GM12878 (cell line): Measurements from ENCODE around the gene PREX1. TPM values are rescaled to one million over a fixed set of nuclear protein-coding genes. Genes with fewer than 3 reads are reported as not detected.

Experiments
- ATAC-seq: fragments of 200-7000 bp; cut with Tn5 transposase; 3 replicates; pipeline ENCODE4 v1.9.1; 2020; ENCODE audit warnings: mild to moderate bottlenecking, moderate library complexity
- BruUV-seq: library from RNA; stranded (reverse); fragments of 400-500 nt; replicated peaks from 2 replicates; lab custom pipeline; 2021; lab: Mats Ljungman, UMichigan
- CTCF ChIA-PET: fragments of 300-600 bp; sonication (Branson Sonifier 250); formaldehyde crosslinking; extraction: SDS; loops from one replicate; lab custom pipeline; 2021; ENCODE audit warnings: inconsistent platforms; lab: Yijun Ruan, JAX
- POLR2A ChIA-PET: fragments of 350-600 bp; formaldehyde crosslinking; extraction: SDS; loops from one replicate; lab custom pipeline; 2021; ENCODE audit warnings: inconsistent platforms; lab: Charles Lee
- RAD21 ChIA-PET: fragments of 300-600 bp; sonication (Branson Sonifier 250); formaldehyde crosslinking; loops from one replicate; lab custom pipeline; 2023; ENCODE audit warnings: antibody characterized with exemption; ENCODE audit not compliant: unreplicated experiment; lab: Charles Lee
- SMC1A ChIA-PET: fragments of 300-600 bp; sonication (Branson Sonifier 250); formaldehyde crosslinking; loops from one replicate; lab custom pipeline; 2023; ENCODE audit not compliant: unreplicated experiment, uncharacterized antibody; lab: Charles Lee
- DNase-seq: peaks from one replicate; pipeline ENCODE4 v3.0.0-alpha.2; 2011; ENCODE audit warnings: low read depth, low spot score
- FAIRE-seq: peaks from 3 replicates; lab custom pipeline; 2011; peaks lifted over from hg19 to GRCh38; lab: Jason Lieb, UNC
- H2AFZ ChIP-seq: 2 replicates; pipeline ENCODE4 v1.6.0; 2011; ENCODE audit warnings: low read depth, low read length, control low read depth; ENCODE audit not compliant: control insufficient read depth
- H3K27ac ChIP-seq: 2 replicates; pipeline ENCODE4 v1.5.1; 2011; ENCODE audit warnings: control low read depth; ENCODE audit not compliant: control insufficient read depth, insufficient read depth
- H3K27me3 ChIP-seq, 2 experiments: replicated peaks in 1 of 2; 2 replicates each; pipeline versions ENCODE4 v1.6.0 to v1.6.1; 2011; ENCODE audit warnings: low read length in 1 of 2; ENCODE audit not compliant: control insufficient read depth in 2 of 2, insufficient read depth in 2 of 2
- H3K36me3 ChIP-seq, 2 experiments: 2 replicates each; pipeline ENCODE4 v1.5.1; 2011; ENCODE audit warnings: low read length in 1 of 2; ENCODE audit not compliant: control insufficient read depth in 2 of 2, insufficient read depth in 2 of 2
- H3K4me1 ChIP-seq: 2 replicates; pipeline ENCODE4 v1.6.1; 2011; ENCODE audit warnings: mild to moderate bottlenecking, low read length, moderate library complexity, mixed read lengths; ENCODE audit not compliant: control insufficient read depth, insufficient read depth
- H3K4me2 ChIP-seq: 2 replicates; pipeline ENCODE4 v1.6.0; 2011; ENCODE audit warnings: control low read depth; ENCODE audit not compliant: control insufficient read depth, insufficient read depth
- H3K4me3 ChIP-seq: fragments of 200-600 bp; sonication (generic); 2 replicates; pipeline ENCODE4 v1.5.1; 2016
- H3K79me2 ChIP-seq: 2 replicates; pipeline ENCODE4 v1.6.0; 2011; ENCODE audit warnings: low read length; ENCODE audit not compliant: control insufficient read depth, insufficient read depth
- H3K9ac ChIP-seq: 2 replicates; pipeline ENCODE4 v1.8.0; 2011; ENCODE audit warnings: low read length, control low read depth, mixed read lengths; ENCODE audit not compliant: control insufficient read depth, insufficient read depth
- H3K9me3 ChIP-seq: replicated peaks from 3 replicates; pipeline ENCODE4 v1.5.1; 2011; ENCODE audit warnings: mild to moderate bottlenecking, low read length; ENCODE audit not compliant: control insufficient read depth, insufficient read depth
- H4K20me1 ChIP-seq: 2 replicates; pipeline ENCODE4 v1.6.0; 2011; ENCODE audit not compliant: control insufficient read depth, insufficient read depth
- BHLHE40 ChIP-seq, 2 experiments: fragments of 450-650 bp in 1 of 2; IDR thresholded peaks; 2 replicates each; pipeline ENCODE4 v1.6.1; 2011 to 2017; ENCODE audit warnings: low read depth in 2 of 2, borderline replicate concordance in 1 of 2, improper control_type of control experiment in 1 of 2, low read length in 1 of 2, mild to moderate bottlenecking in 1 of 2
- MEF2A ChIP-seq: IDR thresholded peaks from 2 replicates; pipeline ENCODE4 v1.6.1; 2011; ENCODE audit warnings: low read depth, mild to moderate bottlenecking, low read length, moderate library complexity; ENCODE audit not compliant: insufficient read depth
- SMAD5 ChIP-seq: IDR thresholded peaks from 2 replicates; pipeline ENCODE4 v1.6.1; 2016; ENCODE audit warnings: antibody characterized with exemption, low read depth
- WGBS: methylation state at CpG from one replicate; pipeline ENCODE4 v1.1.6; 2016; ENCODE audit warnings: low lambda C conversion rate; ENCODE audit not compliant: insufficient replicate concordance, insufficient coverage; ENCODE audit errors: missing lambda C conversion rate; 5-methylcytosine and 5-hydroxymethylcytosine counted together
- in situ Hi-C: fragments of 300-500 bp; cut with MboI; formaldehyde crosslinking; loops from 9 replicates; pipeline ENCODE4 v1.14.3; 2018; ENCODE audit warnings: mixed read lengths
- intact Hi-C: fragments of 100-400 bp; cut with micrococcal nuclease; formaldehyde crosslinking; loops from one replicate; pipeline ENCODE4 v1.14.2; 2022; ENCODE audit not compliant: unreplicated experiment
- polyA plus RNA-seq, 11 experiments: library from polyadenylated mRNA; depleted of rRNA in 4 of 11; unstranded in 6 of 11; stranded (reverse) in 5 of 11; fragments of >200 nt; fragmentation: Nextera tagmentation in 4 of 11; fragmentation: Illumina TruSeq in 1 of 11; extraction: Ambion mirVana in 4 of 11; extraction: Trizol in 1 of 11; gene quantifications; 1 replicate in 1 of 11; 2 replicates in 10 of 11; pipeline versions ENCODE4 v1.2.1 to v1.2.3, GENCODE V29; 2011 to 2016; ENCODE audit warnings: inconsistent platforms in 2 of 11, missing spikeins in 2 of 11, low read depth in 1 of 11
- total RNA-seq, 4 experiments: library from RNA; depleted of rRNA in 3 of 4; stranded (reverse); fragments of >200 nt in 3 of 4; fragmentation: Illumina TruSeq in 1 of 4; extraction: Trizol in 1 of 4; gene quantifications; 2 replicates each; pipeline versions ENCODE4 v1.2.1 to v1.2.3, GENCODE V29; 2013 to 2021

The PREX1 gene
- total and polyA plus RNA-seq, 10 of the 15 experiments (the other 5 are each of a cell fraction or from before 2014, with no cell fraction given): 2.6 to 114 (median 38.9) TPM

- intact Hi-C loops (no loop called here), in situ Hi-C loops (no loop called here)
- ATAC-seq (no peak), DNase-seq (no peak), FAIRE-seq (no peak)
- 62% methylated on average over 6 of the region's 6 CpGs for WGBS
- TF ChIP-seq SMAD5: no peak
- no peak for TF ChIP-seq MEF2A
- SMC1A ChIA-PET: interaction anchor here (0.7 to 1.3 kb wide), 2 partner anchors 10 to 237 kb away, joined by 3 read pairs; no protein-coding TSS in a partner anchor
- H3K9ac ChIP-seq: no peak overlapping the region
- H3K9me3 ChIP-seq: no peaks in the 10 kb centered on the region
- H3K4me3 ChIP-seq: no peak overlapping the region
- H3K27me3 ChIP-seq: no peaks in the 10 kb centered on the region
- RAD21 ChIA-PET: no interaction called here
- no peaks in the 10 kb centered on the region for H3K79me2 ChIP-seq
- POLR2A ChIA-PET: no interaction called here
- H3K27ac ChIP-seq: no peak overlapping the region
- H3K4me2 ChIP-seq: no peak overlapping the region
- H2AFZ ChIP-seq: no peak overlapping the region
- no TSS peak for BruUV-seq
- no peaks in the 10 kb centered on the region for H4K20me1 ChIP-seq
- CTCF ChIA-PET: interaction anchor here (1.9 kb wide), 1 partner anchor 10 kb away, joined by 6 read pairs; no protein-coding TSS in a partner anchor
- H3K36me3 ChIP-seq: peaks cover 13 to 24% of the 10 kb centered on the region in 2 experiments; a peak in 3 of 4 replicates
- no peaks in the 10 kb centered on the region for H3K4me1 ChIP-seq
These were observed 160.3 kb downstream of the PREX1 start for GRCh38 chr20:48667481-48667880.

GRCh38 chr20:48665785-48666184, 162.0 kb downstream of the PREX1 start:
- peaks cover 12 to 19% of the 10 kb centered on the region in 2 experiments; a peak in 3 of 4 replicates for H3K36me3 ChIP-seq
- ATAC-seq (no peak), DNase-seq (no peak), FAIRE-seq (no peak)
- H3K27ac ChIP-seq: no peak overlapping the region
- no peaks in the 10 kb centered on the region for H3K79me2 ChIP-seq
- H3K4me3 ChIP-seq: no peak overlapping the region
- POLR2A ChIA-PET: no interaction called here
- in situ Hi-C loops: no loop called here
- RAD21 ChIA-PET: no interaction called here
- WGBS: 92% methylated on average over 8 of the region's 8 CpGs
- no peaks in the 10 kb centered on the region for H3K4me1 ChIP-seq
- SMC1A ChIA-PET: interaction anchor here (0.6 kb wide), 1 partner anchor 912 kb away, joined by 3 read pairs; no protein-coding TSS in a partner anchor
- H4K20me1 ChIP-seq: no peaks in the 10 kb centered on the region
- H3K9ac ChIP-seq: no peak overlapping the region
- H3K9me3 ChIP-seq: no peaks in the 10 kb centered on the region
- no peaks in the 10 kb centered on the region for H3K27me3 ChIP-seq
- BruUV-seq: no TSS peak
- H2AFZ ChIP-seq: no peak overlapping the region
- no peak for TF ChIP-seq BHLHE40 (IDR thresholded peaks at IDR 0.05; ENCODE audit: borderline replicate concordance in 1 of 2, low read depth in 2 of 2, low read length in 1 of 2)
- CTCF ChIA-PET: no interaction called here
- H3K4me2 ChIP-seq: no peak overlapping the region
- intact Hi-C loops: no loop called here
